Heart left ventricle (tissue), 16 donors: ENCODE measurements around the gene TNIP1. TPM values are rescaled to one million over a fixed set of nuclear protein-coding genes. Genes with fewer than 3 reads are reported as not detected.

ENCODE experiments used
- ATAC-seq, 4 donors: fragments of 200-7000 bp; cut with Tn5 transposase; one replicate each; pipeline ENCODE4 v1.9.1; 2020 to 2022; ENCODE audit warnings: moderate library complexity in 4 of 4, mild to moderate bottlenecking in 3 of 4, moderate number of reproducible peaks in 1 of 4
- DNase-seq, 5 donors: peaks; one replicate each; pipeline ENCODE4 v3.0.0-alpha.2; 2020
- H3K27ac ChIP-seq, 12 donors: fragments of 200-600 bp; sonication (generic) in 4 of 12; one replicate each; pipeline versions ENCODE4 v1.5.0 to v1.8.0; 2016 to 2022; ENCODE audit warnings: mild to moderate bottlenecking in 2 of 12
- H3K27me3 ChIP-seq, 9 donors: fragments of 200-600 bp; sonication (generic) in 2 of 9; one replicate each; pipeline versions ENCODE4 v1.5.1 to v1.8.0; 2016 to 2022; ENCODE audit warnings: mild to moderate bottlenecking in 3 of 9
- H3K36me3 ChIP-seq, 9 donors: fragments of 200-600 bp; sonication (generic) in 2 of 9; one replicate each; pipeline versions ENCODE4 v1.5.0 to v1.8.0; 2018 to 2022; ENCODE audit warnings: mild to moderate bottlenecking in 2 of 9
- H3K4me1 ChIP-seq, 12 donors: fragments of 200-600 bp; sonication (generic) in 4 of 12; one replicate each; pipeline versions ENCODE4 v1.5.0 to v1.8.0; 2016 to 2022; ENCODE audit warnings: mild to moderate bottlenecking in 3 of 12
- H3K4me3 ChIP-seq, 12 donors: fragments of 200-600 bp; sonication (generic) in 4 of 12; one replicate each; pipeline versions ENCODE4 v1.5.0 to v1.8.0; 2017 to 2022; ENCODE audit warnings: mild to moderate bottlenecking in 9 of 12, moderate library complexity in 4 of 12
- H3K9me3 ChIP-seq, 12 donors: fragments of 200-600 bp; sonication (generic) in 4 of 12; one replicate each; pipeline versions ENCODE4 v1.5.0 to v1.8.0; 2016 to 2022; ENCODE audit warnings: mild to moderate bottlenecking in 1 of 12
- POLR2A ChIP-seq, 2 donors: fragments of 450-650 bp; IDR thresholded peaks; one replicate each; pipeline ENCODE4 v1.6.1; 2017; ENCODE audit warnings: antibody characterized with exemption in 2 of 2, mild to moderate bottlenecking in 2 of 2, moderate library complexity in 2 of 2
- WGBS, 4 donors: extraction: QIAGEN DNeasy Blood & Tissue Kit in 2 of 4; methylation state at CpG; one replicate each; pipeline versions ENCODE4 v1.1.5 to v1.1.7; 2013 to 2018; 5-methylcytosine and 5-hydroxymethylcytosine counted together
- intact Hi-C, 10 donors: fragments of 100-400 bp; cut with DNase I; formaldehyde crosslinking; loops; one replicate each; pipeline versions ENCODE4 v1.11.1 to v1.14.2; 2022
- long read RNA-seq, 3 donors: library from polyadenylated mRNA; unstranded; transcript quantifications; one replicate each; pipeline ENCODE4 v2.0.0, GENCODE V29; 2020 to 2021
- polyA plus RNA-seq, 2 donors: library from polyadenylated mRNA; stranded (reverse); fragments of 200-250 nt; gene quantifications; one replicate each; pipeline ENCODE4 v1.2.3, GENCODE V29; 2013
- total RNA-seq, 9 donors: library from RNA; depleted of rRNA in 2 of 9; stranded (reverse); fragments of >200 nt in 2 of 9; fragmentation: NEBNext Ultra II Directional in 3 of 9; extraction: Animal tissue kit (Norgen Biotek cat#: 25700) in 3 of 9; gene quantifications; one replicate each; pipeline versions ENCODE4 v1.1.0 to v1.2.4, GENCODE V29; 2016 to 2023
- TF ChIP-seq, protein P1 (sequence below), 12 donors: fragments of 200-600 bp; sonication (generic) in 4 of 12; IDR thresholded peaks; one replicate each; pipeline versions ENCODE4 v1.5.0 to v1.8.0; 2018 to 2022; ENCODE audit warnings: antibody characterized with exemption in 12 of 12, mild to moderate bottlenecking in 5 of 12
- donor health status: ischemic (EF 13 %, LVEDD 7.1; RV severe dilation, severe dysfunction).
- donor health status: healthy with polysubstance abuse.
- donor health status: DM: no; HTN: yes; CAD: no.
- donor health status: DM: no; HTN: no; CAD: no.
- donor health status: ischemic (EF 25% LVEDD 6.9; RV normal size, moderate dysfunction).
- donor health status: ischemic (EF 25% LVEDD 5.7; RV mildly dilated, moderate dysfunction).
- donor health status: healthy.
- donor health status: DM: yes; HTN: yes; CAD: no.
- donor health status: ischemic (EF 35%, LVEDD 5.7; RV mildly dilated, moderate dysfunction).
- donor health status: nonischemic (EF 11% LVEDD 7.7; RV severe dilation, severe dysfunction).
- donor health status: DM: yes; HTN: yes; CAD: no.
- donor health status: PGD.
- donor health status: ischemic (EF 29% LVEDD 5.4; RV normal size, mild dysfunction).
- donor health status: nonischemic (EF 23%, LVEDD 6.1; RV moderate dilation, normal function).

The TNIP1 gene, protein sequence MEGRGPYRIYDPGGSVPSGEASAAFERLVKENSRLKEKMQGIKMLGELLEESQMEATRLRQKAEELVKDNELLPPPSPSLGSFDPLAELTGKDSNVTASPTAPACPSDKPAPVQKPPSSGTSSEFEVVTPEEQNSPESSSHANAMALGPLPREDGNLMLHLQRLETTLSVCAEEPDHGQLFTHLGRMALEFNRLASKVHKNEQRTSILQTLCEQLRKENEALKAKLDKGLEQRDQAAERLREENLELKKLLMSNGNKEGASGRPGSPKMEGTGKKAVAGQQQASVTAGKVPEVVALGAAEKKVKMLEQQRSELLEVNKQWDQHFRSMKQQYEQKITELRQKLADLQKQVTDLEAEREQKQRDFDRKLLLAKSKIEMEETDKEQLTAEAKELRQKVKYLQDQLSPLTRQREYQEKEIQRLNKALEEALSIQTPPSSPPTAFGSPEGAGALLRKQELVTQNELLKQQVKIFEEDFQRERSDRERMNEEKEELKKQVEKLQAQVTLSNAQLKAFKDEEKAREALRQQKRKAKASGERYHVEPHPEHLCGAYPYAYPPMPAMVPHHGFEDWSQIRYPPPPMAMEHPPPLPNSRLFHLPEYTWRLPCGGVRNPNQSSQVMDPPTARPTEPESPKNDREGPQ
- total RNA-seq (100 to 1,000 TPM in 8 of 9 donors, 10 to 100 TPM in 1; 86.0 to 180 (median 122) TPM), polyA plus RNA-seq (10 to 100 TPM; 97.1 to 97.6 TPM)
- long read RNA-seq, donor 1, transcript TNIP1-202 (18 exons, 2,935 nt), result minor isoform, 7 of 124 reads
- long read RNA-seq, donor 1, transcript TNIP1-211 (18 exons, 2,274 nt), result major isoform, 69 of 124 reads
- long read RNA-seq, donor 1, transcript TNIP1-205 (18 exons, 2,200 nt), result minor isoform, 7 of 124 reads
- long read RNA-seq, donor 1, partial matches to known transcripts, result 22 of 124 reads
- long read RNA-seq, donor 1, other reads (novel, unspliced or antisense), result 18 of 124 reads
- long read RNA-seq, donor 2, transcript TNIP1-211 (18 exons, 2,274 nt), result major isoform, 43 of 88 reads
- long read RNA-seq, donor 2, transcript TNIP1-202 (18 exons, 2,935 nt), result minor isoform, 7 of 88 reads
- long read RNA-seq, donor 2, transcript TNIP1-205 (18 exons, 2,200 nt), result minor isoform, 6 of 88 reads
- long read RNA-seq, donor 2, partial matches to known transcripts, result 14 of 88 reads
- long read RNA-seq, donor 2, other reads (novel, unspliced or antisense), result 11 of 88 reads
- long read RNA-seq, donor 3, transcript TNIP1-208 (17 exons, 2,680 nt), result minor isoform, 5 of 125 reads
- long read RNA-seq, donor 3, transcript TNIP1-205 (18 exons, 2,200 nt), result minor isoform, 14 of 125 reads
- long read RNA-seq, donor 3, transcript TNIP1-202 (18 exons, 2,935 nt), result minor isoform, 11 of 125 reads
- long read RNA-seq, donor 3, transcript TNIP1-211 (18 exons, 2,274 nt), result major isoform, 59 of 125 reads
- long read RNA-seq, donor 3, partial matches to known transcripts, result 20 of 125 reads
- long read RNA-seq, donor 3, other reads (novel, unspliced or antisense), result 15 of 125 reads

DNA sequence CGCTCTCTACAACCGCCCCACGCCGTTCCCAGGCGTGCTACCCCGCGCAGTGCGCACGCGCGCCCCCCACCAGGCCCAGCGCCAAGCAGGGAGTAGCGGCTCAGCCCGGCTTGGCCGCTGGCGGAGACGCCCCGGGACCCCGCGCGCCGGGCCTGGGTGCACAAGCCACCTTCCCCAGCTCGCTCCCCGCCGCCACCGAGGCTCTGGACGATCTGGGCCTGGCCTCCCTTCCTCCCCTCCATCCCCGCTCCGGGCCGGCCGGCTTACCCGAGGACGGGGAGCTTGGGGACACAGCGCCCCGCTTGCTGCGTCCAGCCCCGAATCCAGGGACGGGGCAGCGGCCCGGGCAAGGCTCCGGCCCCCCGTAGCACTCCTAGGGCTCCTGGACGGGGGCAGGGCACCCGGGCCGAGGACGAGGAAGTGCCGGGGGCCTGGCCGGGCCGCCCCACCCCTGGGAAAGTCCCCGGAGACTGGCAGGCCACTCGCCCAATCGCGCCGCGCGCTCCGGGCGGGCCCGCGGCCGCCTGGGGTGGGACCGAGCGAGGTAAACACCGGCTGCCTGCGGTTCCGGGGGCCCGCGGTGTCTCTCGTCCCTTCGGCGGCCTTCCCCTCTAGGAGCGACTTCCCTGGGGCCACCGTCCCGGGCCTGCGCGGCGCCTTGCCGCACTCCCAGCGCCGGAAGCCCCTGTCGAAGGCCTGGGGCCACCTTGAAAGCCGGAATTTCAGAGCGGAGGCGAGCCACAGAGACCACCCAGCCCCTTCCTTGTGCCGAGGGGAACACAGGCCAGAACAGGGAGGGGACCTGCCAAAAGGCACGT is at the start of gene TNIP1:
TNIP1 (minus strand) TSS at position 422 of the 818 bp plus-strand sequence. CDS start 15,939 bp downstream, outside the sequence.
- H3K4me1 ChIP-seq, result peaks cover 18 to 84% (median 62%) of the 10 kb centered on the region in 12 donors
- no peaks in the 10 kb centered on the region for H3K27me3 ChIP-seq
- H3K9me3 ChIP-seq, result no peaks in the 10 kb centered on the region
- intact Hi-C loops, result loop anchor here in 2 of 10 donors (2.0 kb wide), 2 partner anchors 14 to 20 kb away; no protein-coding TSS in a partner anchor
- peaks cover 0 to 17% (median 4%) of the 10 kb centered on the region in 9 donors for H3K36me3 ChIP-seq
- peak within 1 kb of the TSS; percentile 92 to 100 (median 96) for H3K27ac ChIP-seq
- DNase-seq, result peak; percentile 96 to 98 (median 97)
- ATAC-seq, result peak; percentile 87 to 98 (median 95)
- WGBS, 4 donors, result 0 to 1% (median 0%) methylated on average over 29 to 86 of the region's 86 CpGs
- TF ChIP-seq POLR2A (IDR thresholded peaks at IDR 0.05), result peak in 1 of 2 donors; percentile 78
- TF ChIP-seq, protein P1, sequence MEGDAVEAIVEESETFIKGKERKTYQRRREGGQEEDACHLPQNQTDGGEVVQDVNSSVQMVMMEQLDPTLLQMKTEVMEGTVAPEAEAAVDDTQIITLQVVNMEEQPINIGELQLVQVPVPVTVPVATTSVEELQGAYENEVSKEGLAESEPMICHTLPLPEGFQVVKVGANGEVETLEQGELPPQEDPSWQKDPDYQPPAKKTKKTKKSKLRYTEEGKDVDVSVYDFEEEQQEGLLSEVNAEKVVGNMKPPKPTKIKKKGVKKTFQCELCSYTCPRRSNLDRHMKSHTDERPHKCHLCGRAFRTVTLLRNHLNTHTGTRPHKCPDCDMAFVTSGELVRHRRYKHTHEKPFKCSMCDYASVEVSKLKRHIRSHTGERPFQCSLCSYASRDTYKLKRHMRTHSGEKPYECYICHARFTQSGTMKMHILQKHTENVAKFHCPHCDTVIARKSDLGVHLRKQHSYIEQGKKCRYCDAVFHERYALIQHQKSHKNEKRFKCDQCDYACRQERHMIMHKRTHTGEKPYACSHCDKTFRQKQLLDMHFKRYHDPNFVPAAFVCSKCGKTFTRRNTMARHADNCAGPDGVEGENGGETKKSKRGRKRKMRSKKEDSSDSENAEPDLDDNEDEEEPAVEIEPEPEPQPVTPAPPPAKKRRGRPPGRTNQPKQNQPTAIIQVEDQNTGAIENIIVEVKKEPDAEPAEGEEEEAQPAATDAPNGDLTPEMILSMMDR (IDR thresholded peaks at IDR 0.05), result peak in 1 of 12 donors; percentile 22
- H3K4me3 ChIP-seq, result peak within 1 kb of the TSS; percentile 63 to 100 (median 85)

DNA sequence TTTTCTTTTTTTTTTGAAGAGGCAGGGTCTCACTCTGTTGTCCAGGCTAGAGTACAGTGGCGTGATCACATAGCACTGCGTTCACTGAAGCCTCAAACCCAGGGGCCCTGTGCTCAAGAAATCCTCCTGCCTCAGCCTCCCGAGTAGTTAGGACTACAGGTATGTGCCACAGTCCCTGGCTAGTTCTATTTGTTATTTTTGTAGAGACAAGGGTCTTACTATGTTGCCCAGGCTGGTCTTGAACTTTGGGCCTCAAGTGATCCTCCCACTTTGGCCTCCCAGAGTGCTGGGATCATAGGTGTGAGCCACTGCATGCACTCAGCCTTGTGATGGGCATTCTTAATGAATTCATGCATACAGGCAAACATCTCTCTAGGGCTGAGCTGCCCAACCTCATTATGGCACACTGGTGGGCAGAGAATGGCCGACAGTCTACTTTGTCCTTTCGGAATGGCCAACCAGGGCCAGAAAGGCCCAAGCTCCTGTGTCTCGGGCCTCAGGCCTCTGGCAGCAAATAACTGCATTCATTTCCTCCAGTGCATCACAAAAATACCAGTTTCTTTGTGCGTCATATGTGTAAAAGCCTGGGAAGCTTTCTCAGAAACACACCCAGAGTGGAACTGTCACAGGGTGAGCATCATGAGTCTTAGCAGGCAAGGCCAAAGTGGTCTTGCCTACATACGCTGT is 49.5 kb upstream of the TNIP1 start:
- H3K27me3 ChIP-seq, result no peaks in the 10 kb centered on the region
- 86 to 95% (median 91%) methylated on average over 8 of the region's 8 CpGs for WGBS, 4 donors
- H3K36me3 ChIP-seq, result peaks cover 2 to 99% (median 96%) of the 10 kb centered on the region in 9 donors
- DNase-seq (no peak), ATAC-seq (no peak)
- peaks cover 0 to 36% (median 0%) of the 10 kb centered on the region in 12 donors for H3K4me1 ChIP-seq
- no peak overlapping the region for H3K27ac ChIP-seq
- no peak for TF ChIP-seq POLR2A (IDR thresholded peaks at IDR 0.05)
- intact Hi-C loops, result no loop called here
- H3K4me3 ChIP-seq, result no peak overlapping the region
- H3K9me3 ChIP-seq, result no peaks in the 10 kb centered on the region

DNA sequence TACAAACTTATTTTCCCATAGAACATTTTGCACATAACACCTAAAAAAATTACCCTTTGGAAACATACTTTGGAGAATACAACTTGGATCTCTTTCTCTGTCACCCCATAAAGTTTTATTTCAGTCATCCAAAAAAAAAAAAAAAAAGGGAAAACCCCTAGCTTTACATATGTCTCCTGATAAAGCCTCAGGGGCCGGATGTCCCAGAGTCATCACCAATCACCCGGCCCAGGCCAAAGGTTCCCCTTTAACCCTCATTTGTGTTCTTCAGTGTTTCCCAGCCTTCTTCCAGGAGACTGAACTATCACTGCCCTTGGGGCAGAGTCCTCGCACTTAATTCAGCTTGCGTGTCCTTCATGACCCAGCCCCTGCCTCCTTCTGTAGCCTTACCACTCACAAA is 48.0 kb upstream of the TNIP1 start:
- ATAC-seq (no peak), DNase-seq (no peak)
- 62 to 75% (median 66%) methylated on average over 4 of the region's 4 CpGs for WGBS, 4 donors
- TF ChIP-seq, protein P1 (IDR thresholded peaks at IDR 0.05), result no peak
- TF ChIP-seq POLR2A (IDR thresholded peaks at IDR 0.05), result no peak
- no peaks in the 10 kb centered on the region for H3K9me3 ChIP-seq
- peak overlapping the region in 2 of 12 donors; percentile 11 to 45 for H3K27ac ChIP-seq
- H3K4me1 ChIP-seq, result peaks cover 0 to 47% (median 9%) of the 10 kb centered on the region in 12 donors
- no peak overlapping the region for H3K4me3 ChIP-seq
- intact Hi-C loops, result loop anchor here in 4 of 10 donors (5.0 kb wide), 2 partner anchors 108 to 113 kb away; no protein-coding TSS in a partner anchor
- no peaks in the 10 kb centered on the region for H3K27me3 ChIP-seq
- H3K36me3 ChIP-seq, result peaks cover 2 to 98% (median 92%) of the 10 kb centered on the region in 9 donors
